Caco-2 (cell line): Measurements from ENCODE around the gene OGFOD3. TPM values are rescaled to one million over a fixed set of nuclear protein-coding genes. Genes with fewer than 3 reads are reported as not detected.

Experiments used
- BruUV-seq: library from RNA; stranded (reverse); fragments of 400-500 nt; replicated peaks from 2 replicates; lab custom pipeline; 2021; lab: Mats Ljungman, UMichigan
- CTCF ChIA-PET: fragments of 300-600 bp; sonication (Branson Sonifier 250); formaldehyde crosslinking; loops from one replicate; lab custom pipeline; 2022; ENCODE audit warnings: antibody characterized with exemption; lab: Charles Lee
- POLR2A ChIA-PET: fragments of 300-600 bp; sonication (Branson Sonifier 250); formaldehyde crosslinking; loops from one replicate; lab custom pipeline; 2022; ENCODE audit warnings: antibody characterized with exemption; lab: Charles Lee
- DNase-seq, 2 experiments: peaks; one replicate each; pipeline versions ENCODE4 v3.0.0 to v3.0.0-alpha.2; 2020 to 2022
- H3K27me3 ChIP-seq: replicated peaks from 2 replicates; pipeline ENCODE4 v1.6.0; 2011; ENCODE audit warnings: low read length; ENCODE audit not compliant: control insufficient read depth, insufficient read depth
- H3K36me3 ChIP-seq: 2 replicates; pipeline ENCODE4 v1.5.1; 2011; ENCODE audit warnings: low read length; ENCODE audit not compliant: control insufficient read depth, insufficient read depth
- H3K4me1 ChIP-seq: fragments of 250-450 bp; sonication (Bioruptor Pico); 2 replicates; pipeline ENCODE4 v1.5.1; 2020; ENCODE audit warnings: mild to moderate bottlenecking
- H3K4me3 ChIP-seq: 2 replicates; pipeline ENCODE4 v1.5.1; 2011; ENCODE audit warnings: low read depth, mild to moderate bottlenecking, control low read depth, low read length
- H3K9me3 ChIP-seq: fragments of 250-450 bp; sonication (Bioruptor Pico); 2 replicates; pipeline ENCODE4 v1.5.1; 2020; ENCODE audit warnings: mild to moderate bottlenecking, moderate library complexity
- H3K27ac Mint-ChIP-seq: one replicate; pipeline ENCODE4 v1.8.0; 2022; ENCODE audit warnings: mixed read lengths; ENCODE audit not compliant: unreplicated experiment
- H3K27me3 Mint-ChIP-seq: one replicate; pipeline ENCODE4 v1.8.0; 2022; ENCODE audit warnings: mixed read lengths; ENCODE audit not compliant: insufficient read depth, unreplicated experiment
- H3K36me3 Mint-ChIP-seq: one replicate; pipeline ENCODE4 v1.8.0; 2022; ENCODE audit warnings: mild to moderate bottlenecking, mixed read lengths; ENCODE audit not compliant: insufficient read depth, unreplicated experiment
- H3K4me1 Mint-ChIP-seq: one replicate; pipeline ENCODE4 v1.8.0; 2022; ENCODE audit warnings: low read depth, mixed read lengths; ENCODE audit not compliant: unreplicated experiment
- H3K4me3 Mint-ChIP-seq: one replicate; pipeline ENCODE4 v1.8.0; 2022; ENCODE audit warnings: mild to moderate bottlenecking, moderate library complexity, mixed read lengths; ENCODE audit not compliant: unreplicated experiment
- H3K9me3 Mint-ChIP-seq: one replicate; pipeline ENCODE4 v1.8.0; 2022; ENCODE audit warnings: mixed read lengths; ENCODE audit not compliant: unreplicated experiment
- intact Hi-C: fragments of 100-400 bp; cut with micrococcal nuclease; formaldehyde crosslinking; loops from one replicate; pipeline ENCODE4 v1.10.0; 2022; ENCODE audit not compliant: unreplicated experiment
- total RNA-seq: library from RNA; stranded (reverse); gene quantifications from 2 replicates; pipeline ENCODE4 v1.2.3, GENCODE V29; 2022
- TF ChIP-seq, protein P1 (sequence below), 2 experiments: fragments of 200-600 bp in 1 of 2; IDR thresholded peaks; 1 replicate in 1 of 2; 2 replicates in 1 of 2; pipeline versions ENCODE4 v1.5.1 to v1.8.0; 2011 to 2022; ENCODE audit warnings: antibody characterized with exemption in 1 of 2, control low read depth in 1 of 2, inconsistent platforms in 1 of 2, low read depth in 1 of 2, low read length in 1 of 2, mild to moderate bottlenecking in 1 of 2, moderate library complexity in 1 of 2; ENCODE audit not compliant: insufficient read depth in 1 of 2, severe bottlenecking in 1 of 2, unreplicated experiment in 1 of 2

OGFOD3 gene
- total RNA-seq, 1 experiment from 2014 or later: 51.2 TPM

- Mint-ChIP-seq H3K4me3 (peak overlapping the region; percentile 70), H3K36me3 (no peaks in the 10 kb centered on the region), H3K27me3 (no peaks in the 10 kb centered on the region), H3K4me1 (peaks cover 11% of the 10 kb centered on the region), H3K27ac (peak overlapping the region; percentile 85), H3K9me3 (no peaks in the 10 kb centered on the region)
- POLR2A ChIA-PET: no interaction called here
- no peak for DNase-seq
- BruUV-seq: no TSS peak
- Histone ChIP-seq H3K9me3 (no peaks in the 10 kb centered on the region), H3K4me3 (peak overlapping the region; percentile 25), H3K27me3 (no peaks in the 10 kb centered on the region), H3K4me1 (peaks cover 24% of the 10 kb centered on the region), H3K36me3 (no peaks in the 10 kb centered on the region)
- TF ChIP-seq, protein P1, sequence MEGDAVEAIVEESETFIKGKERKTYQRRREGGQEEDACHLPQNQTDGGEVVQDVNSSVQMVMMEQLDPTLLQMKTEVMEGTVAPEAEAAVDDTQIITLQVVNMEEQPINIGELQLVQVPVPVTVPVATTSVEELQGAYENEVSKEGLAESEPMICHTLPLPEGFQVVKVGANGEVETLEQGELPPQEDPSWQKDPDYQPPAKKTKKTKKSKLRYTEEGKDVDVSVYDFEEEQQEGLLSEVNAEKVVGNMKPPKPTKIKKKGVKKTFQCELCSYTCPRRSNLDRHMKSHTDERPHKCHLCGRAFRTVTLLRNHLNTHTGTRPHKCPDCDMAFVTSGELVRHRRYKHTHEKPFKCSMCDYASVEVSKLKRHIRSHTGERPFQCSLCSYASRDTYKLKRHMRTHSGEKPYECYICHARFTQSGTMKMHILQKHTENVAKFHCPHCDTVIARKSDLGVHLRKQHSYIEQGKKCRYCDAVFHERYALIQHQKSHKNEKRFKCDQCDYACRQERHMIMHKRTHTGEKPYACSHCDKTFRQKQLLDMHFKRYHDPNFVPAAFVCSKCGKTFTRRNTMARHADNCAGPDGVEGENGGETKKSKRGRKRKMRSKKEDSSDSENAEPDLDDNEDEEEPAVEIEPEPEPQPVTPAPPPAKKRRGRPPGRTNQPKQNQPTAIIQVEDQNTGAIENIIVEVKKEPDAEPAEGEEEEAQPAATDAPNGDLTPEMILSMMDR (IDR thresholded peaks at IDR 0.05; ENCODE audit: insufficient read depth in 1 of 2, low read depth in 1 of 2, low read length in 1 of 2, severe bottlenecking in 1 of 2, unreplicated experiment in 1 of 2): no peak
- intact Hi-C loops: no loop called here
- CTCF ChIA-PET: interaction anchor here (1.1 kb wide), 1 partner anchor 104 kb away, joined by 4 read pairs; no protein-coding TSS in a partner anchor
Measured at GRCh38 chr17:82339634-82340580, 78.5 kb downstream of the OGFOD3 start.

Other genes with a start within 250 kb of the OGFOD3 start
- gene CCDC57, start 205.7 kb downstream of the OGFOD3 start, total RNA-seq: 31.0 and 32.2 TPM in 2 replicates
- gene SLC16A3, start 189.5 kb downstream of the OGFOD3 start, total RNA-seq: 13.1 and 13.7 TPM in 2 replicates
- gene CSNK1D, start 144.9 kb downstream of the OGFOD3 start, total RNA-seq: 196 TPM in 2 replicates
- gene CD7, start 101.0 kb downstream of the OGFOD3 start, total RNA-seq: 0.37 and 0.93 TPM in 2 replicates
- gene SECTM1, start 84.8 kb downstream of the OGFOD3 start, total RNA-seq: 0.37 and 0.75 TPM in 2 replicates
- gene TEX19, start 59.3 kb downstream of the OGFOD3 start, total RNA-seq: 3.4 and 4.2 TPM in 2 replicates
- 0.66 and 1.3 TPM in 2 replicates for gene UTS2R, start 46.8 kb downstream of the OGFOD3 start, total RNA-seq
- gene HEXD, start 239 bp downstream of the OGFOD3 start, total RNA-seq: 29.5 and 34.2 TPM in 2 replicates
- 99.6 and 99.9 TPM in 2 replicates for gene CYBC1, start 32.2 kb upstream of the OGFOD3 start, total RNA-seq
- 62.1 and 66.1 TPM in 2 replicates for gene NARF, start 40.2 kb upstream of the OGFOD3 start, total RNA-seq
- 118 and 124 TPM in 2 replicates for gene FOXK2, start 101.1 kb upstream of the OGFOD3 start, total RNA-seq
- gene WDR45B, start 229.9 kb upstream of the OGFOD3 start, total RNA-seq: 106 and 110 TPM in 2 replicates